Measurements from ENCODE around the gene CLIC4. TPM values are rescaled to one million over a fixed set of nuclear protein-coding genes. Genes with fewer than 3 reads are reported as not detected.

CLIC4 gene
- total and polyA plus RNA-seq, 2 experiments from 2014 or later = 92.5 to 308 TPM

DNA sequence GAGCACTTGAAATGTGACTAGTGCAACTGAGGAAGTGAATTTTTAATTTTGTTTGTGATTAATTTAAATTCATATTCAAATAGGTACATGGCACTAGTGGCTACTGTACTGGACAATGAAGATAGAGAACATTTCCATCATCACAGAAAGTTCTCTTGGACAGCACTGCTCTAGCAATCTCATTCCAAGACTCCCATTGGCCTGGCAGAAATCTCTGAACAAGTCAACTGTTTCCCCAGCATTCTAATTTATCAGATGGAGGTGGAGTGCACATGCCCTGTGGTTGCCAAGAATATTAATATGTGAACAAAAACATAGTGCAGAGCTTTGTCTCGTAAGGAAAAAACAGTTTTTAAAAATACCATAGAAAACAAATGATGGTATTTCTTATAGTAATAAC is 81.3 kb downstream of the CLIC4 start:
- Histone ChIP-seq H3K4me2 (no peak overlapping the region), H3K27ac (ENCODE audit: low read depth) (no peak overlapping the region), H3K4me1 (ENCODE audit: insufficient read depth) (no peaks in the 10 kb centered on the region), H3K27me3 (ENCODE audit: insufficient read depth) (no peaks in the 10 kb centered on the region), H2AFZ (no peak overlapping the region), H3K9me2 (ENCODE audit: insufficient read depth) (no peaks in the 10 kb centered on the region), H4K20me1 (replicated peaks; ENCODE audit: insufficient read depth) (peaks cover 58% of the 10 kb centered on the region), H3K36me3 (ENCODE audit: insufficient read depth) (no peaks in the 10 kb centered on the region), H3K79me2 (replicated peaks; ENCODE audit: insufficient read depth) (peaks cover 98% of the 10 kb centered on the region), H3K4me3 (no peak overlapping the region), H3F3A (replicated peaks; ENCODE audit: low read depth) (no peaks in the 10 kb centered on the region)
- H3K4me3 Mint-ChIP-seq = no peak overlapping the region
- H3K27ac Mint-ChIP-seq = no peak overlapping the region
- peaks cover 23% of the 10 kb centered on the region for H3K36me3 Mint-ChIP-seq (ENCODE audit: low read depth)
- ATAC-seq = no peak
- DNase-seq (ENCODE audit: low spot score) = no peak
- TF ChIP-seq STAT1 (IDR thresholded peaks at IDR 0.05; ENCODE audit: unreplicated experiment) = no peak
- TF ChIP-seq EZH2phosphoT487 (IDR thresholded peaks at IDR 0.05; ENCODE audit: unreplicated experiment) = no peak
- TF ChIP-seq POLR2AphosphoS5 (IDR thresholded peaks at IDR 0.05; ENCODE audit: low read depth) = no peak
- TF ChIP-seq JUNB (IDR thresholded peaks at IDR 0.05; ENCODE audit: unreplicated experiment) = no peak
- TF ChIP-seq, protein P1, sequence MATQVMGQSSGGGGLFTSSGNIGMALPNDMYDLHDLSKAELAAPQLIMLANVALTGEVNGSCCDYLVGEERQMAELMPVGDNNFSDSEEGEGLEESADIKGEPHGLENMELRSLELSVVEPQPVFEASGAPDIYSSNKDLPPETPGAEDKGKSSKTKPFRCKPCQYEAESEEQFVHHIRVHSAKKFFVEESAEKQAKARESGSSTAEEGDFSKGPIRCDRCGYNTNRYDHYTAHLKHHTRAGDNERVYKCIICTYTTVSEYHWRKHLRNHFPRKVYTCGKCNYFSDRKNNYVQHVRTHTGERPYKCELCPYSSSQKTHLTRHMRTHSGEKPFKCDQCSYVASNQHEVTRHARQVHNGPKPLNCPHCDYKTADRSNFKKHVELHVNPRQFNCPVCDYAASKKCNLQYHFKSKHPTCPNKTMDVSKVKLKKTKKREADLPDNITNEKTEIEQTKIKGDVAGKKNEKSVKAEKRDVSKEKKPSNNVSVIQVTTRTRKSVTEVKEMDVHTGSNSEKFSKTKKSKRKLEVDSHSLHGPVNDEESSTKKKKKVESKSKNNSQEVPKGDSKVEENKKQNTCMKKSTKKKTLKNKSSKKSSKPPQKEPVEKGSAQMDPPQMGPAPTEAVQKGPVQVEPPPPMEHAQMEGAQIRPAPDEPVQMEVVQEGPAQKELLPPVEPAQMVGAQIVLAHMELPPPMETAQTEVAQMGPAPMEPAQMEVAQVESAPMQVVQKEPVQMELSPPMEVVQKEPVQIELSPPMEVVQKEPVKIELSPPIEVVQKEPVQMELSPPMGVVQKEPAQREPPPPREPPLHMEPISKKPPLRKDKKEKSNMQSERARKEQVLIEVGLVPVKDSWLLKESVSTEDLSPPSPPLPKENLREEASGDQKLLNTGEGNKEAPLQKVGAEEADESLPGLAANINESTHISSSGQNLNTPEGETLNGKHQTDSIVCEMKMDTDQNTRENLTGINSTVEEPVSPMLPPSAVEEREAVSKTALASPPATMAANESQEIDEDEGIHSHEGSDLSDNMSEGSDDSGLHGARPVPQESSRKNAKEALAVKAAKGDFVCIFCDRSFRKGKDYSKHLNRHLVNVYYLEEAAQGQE (IDR thresholded peaks at IDR 0.05; ENCODE audit: unreplicated experiment) = no peak
- no peak for TF ChIP-seq ZNF114 (CRISPR knock-in tag; IDR thresholded peaks at IDR 0.05)
- H3K9me3 Mint-ChIP-seq = no peaks in the 10 kb centered on the region
- peaks cover 19% of the 10 kb centered on the region for H3K4me1 Mint-ChIP-seq
- H3K27me3 Mint-ChIP-seq (ENCODE audit: insufficient read depth, low read depth, poor library complexity) = no peaks in the 10 kb centered on the region

DNA sequence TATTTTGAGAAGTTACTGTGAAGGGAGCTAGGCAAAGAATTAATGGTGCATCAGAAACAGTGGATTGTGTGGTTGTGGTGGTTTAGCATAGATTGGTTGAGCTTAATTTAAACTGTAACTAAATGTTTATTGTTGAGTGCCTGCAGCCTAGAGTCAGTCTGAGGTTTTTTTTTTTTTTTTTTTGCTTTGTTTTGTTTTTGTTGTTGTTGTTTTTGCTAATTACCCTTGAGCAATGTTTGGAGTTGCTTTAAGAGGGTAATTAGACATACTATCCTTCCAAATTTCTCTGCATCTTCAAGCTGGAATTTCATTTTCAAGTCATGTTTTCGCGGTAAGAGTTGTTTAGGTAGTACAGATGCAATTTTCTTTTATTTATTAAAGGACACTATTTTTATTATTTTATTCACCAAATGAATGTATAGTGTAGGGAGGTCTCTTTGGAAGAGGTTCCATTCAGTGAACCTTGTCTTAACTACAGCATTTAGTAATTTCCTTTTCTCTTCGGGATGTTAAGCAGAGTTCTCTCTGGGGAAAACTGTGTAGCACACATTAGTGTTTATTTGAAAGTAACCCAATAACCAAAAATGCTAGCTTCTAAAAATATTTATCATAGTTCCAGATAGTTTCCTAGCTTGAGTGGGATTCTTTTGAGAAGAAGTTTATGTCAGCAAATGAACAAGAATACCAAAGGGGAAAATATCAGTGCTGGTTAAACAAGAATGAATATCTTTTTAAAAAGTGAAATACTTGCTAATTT is 82.3 kb downstream of the CLIC4 start:
- Histone ChIP-seq H2AFZ (no peak overlapping the region), H3K27me3 (ENCODE audit: insufficient read depth) (no peaks in the 10 kb centered on the region), H3K9me2 (ENCODE audit: insufficient read depth) (no peaks in the 10 kb centered on the region), H4K20me1 (replicated peaks; ENCODE audit: insufficient read depth) (peaks cover 57% of the 10 kb centered on the region), H3K36me3 (ENCODE audit: insufficient read depth) (no peaks in the 10 kb centered on the region), H3K4me2 (no peak overlapping the region), H3F3A (replicated peaks; ENCODE audit: low read depth) (no peaks in the 10 kb centered on the region), H3K4me1 (ENCODE audit: insufficient read depth) (no peaks in the 10 kb centered on the region), H3K79me2 (replicated peaks; ENCODE audit: insufficient read depth) (peaks cover 92% of the 10 kb centered on the region), H3K27ac (ENCODE audit: low read depth) (peak overlapping the region; percentile 7; the same call in 1 of the 2 replicates), H3K4me3 (no peak overlapping the region)
- Mint-ChIP-seq H3K27me3 (ENCODE audit: insufficient read depth, low read depth, poor library complexity) (no peaks in the 10 kb centered on the region), H3K9me3 (no peaks in the 10 kb centered on the region; the same call in 2 of the 3 replicates), H3K27ac (no peak overlapping the region), H3K36me3 (ENCODE audit: low read depth) (peaks cover 22% of the 10 kb centered on the region), H3K4me1 (peaks cover 18% of the 10 kb centered on the region), H3K4me3 (no peak overlapping the region)
- TF ChIP-seq, protein P1 (IDR thresholded peaks at IDR 0.05; ENCODE audit: unreplicated experiment) = no peak
- DNase-seq (ENCODE audit: low spot score) = no peak
- ATAC-seq = no peak

All from GM23338 (cell line).